GM18519 (cell line): ENCODE measurements around the gene STOML3.
"Not testable (repeated sequence)": the region's sequence is repeated elsewhere in the genome, so short reads cannot be mapped to it uniquely, and the experiment has no call there.

Experiments
- ATAC-seq: cut with Tn5 transposase; IDR thresholded peaks from one replicate; pipeline ENCODE4 v1.9.1; 2021; ENCODE audit warnings: mild to moderate bottlenecking, moderate library complexity; ENCODE audit not compliant: unreplicated experiment, low FRiP score

Gene STOML3, protein sequence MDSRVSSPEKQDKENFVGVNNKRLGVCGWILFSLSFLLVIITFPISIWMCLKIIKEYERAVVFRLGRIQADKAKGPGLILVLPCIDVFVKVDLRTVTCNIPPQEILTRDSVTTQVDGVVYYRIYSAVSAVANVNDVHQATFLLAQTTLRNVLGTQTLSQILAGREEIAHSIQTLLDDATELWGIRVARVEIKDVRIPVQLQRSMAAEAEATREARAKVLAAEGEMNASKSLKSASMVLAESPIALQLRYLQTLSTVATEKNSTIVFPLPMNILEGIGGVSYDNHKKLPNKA

DNA sequence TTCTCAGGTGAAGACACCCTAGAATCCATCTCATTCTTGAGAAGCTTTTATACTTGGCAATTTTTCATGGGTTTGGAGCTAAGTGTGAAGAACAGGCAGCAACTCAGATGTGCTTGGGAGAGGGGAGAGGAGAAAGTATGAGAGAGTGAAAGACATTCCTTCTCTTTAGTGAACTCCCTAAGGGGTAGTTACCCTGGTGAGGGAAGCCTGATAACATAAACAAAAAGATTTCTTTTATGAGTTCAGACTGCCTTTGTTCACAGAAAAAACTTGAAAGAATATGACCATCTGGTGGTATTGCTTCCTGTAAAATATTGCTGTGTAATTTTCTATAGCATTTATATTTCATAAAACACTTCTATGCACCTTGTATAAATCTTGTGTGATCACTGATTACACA lies at the start of gene STOML3:
TSS of gene STOML3 (minus strand) at position 139 of the 400 bp plus-strand sequence. CDS start at position 29, 110 bp downstream.
- no peak for ATAC-seq

DNA sequence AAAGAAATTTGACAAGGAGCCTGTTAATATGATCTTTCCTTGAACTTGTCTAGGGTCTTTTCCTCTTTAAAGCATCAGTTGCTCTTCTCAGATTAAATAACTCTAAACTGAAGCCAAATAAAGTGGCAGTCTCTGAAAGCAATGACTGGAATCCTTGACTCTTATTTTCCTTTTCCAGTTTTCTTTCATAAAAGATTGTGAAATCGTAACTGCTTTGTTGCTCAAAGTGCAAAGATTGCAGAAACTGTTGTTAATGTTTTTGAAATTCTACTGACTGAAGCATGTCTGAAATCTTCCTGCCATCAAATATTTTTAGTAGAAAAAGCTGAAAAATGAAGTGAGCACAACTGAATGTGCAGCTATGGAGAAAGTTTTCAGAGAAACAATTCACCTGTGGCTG lies 49.6 kb upstream of the STOML3 start:
- no peak for ATAC-seq

DNA sequence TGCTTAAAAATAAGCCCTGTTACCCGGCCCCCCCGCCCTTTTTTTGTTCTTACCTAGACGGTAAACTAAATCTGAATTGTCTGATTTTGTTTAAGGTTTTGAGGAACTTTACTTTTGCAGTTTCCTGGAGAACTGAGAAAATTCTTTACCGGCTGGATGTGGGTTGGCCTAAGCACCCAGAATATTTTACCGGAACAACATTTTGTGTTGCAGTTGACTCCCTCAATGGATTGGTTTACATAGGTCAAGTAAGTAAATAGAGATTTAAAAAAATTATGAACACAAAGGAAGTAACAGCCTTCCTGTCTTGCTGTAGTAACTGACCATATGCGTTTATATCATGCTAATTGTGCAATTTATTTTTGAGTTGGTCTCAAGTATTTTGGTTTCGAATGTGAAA lies 48.4 kb upstream of the STOML3 start:
- ATAC-seq = no peak

DNA sequence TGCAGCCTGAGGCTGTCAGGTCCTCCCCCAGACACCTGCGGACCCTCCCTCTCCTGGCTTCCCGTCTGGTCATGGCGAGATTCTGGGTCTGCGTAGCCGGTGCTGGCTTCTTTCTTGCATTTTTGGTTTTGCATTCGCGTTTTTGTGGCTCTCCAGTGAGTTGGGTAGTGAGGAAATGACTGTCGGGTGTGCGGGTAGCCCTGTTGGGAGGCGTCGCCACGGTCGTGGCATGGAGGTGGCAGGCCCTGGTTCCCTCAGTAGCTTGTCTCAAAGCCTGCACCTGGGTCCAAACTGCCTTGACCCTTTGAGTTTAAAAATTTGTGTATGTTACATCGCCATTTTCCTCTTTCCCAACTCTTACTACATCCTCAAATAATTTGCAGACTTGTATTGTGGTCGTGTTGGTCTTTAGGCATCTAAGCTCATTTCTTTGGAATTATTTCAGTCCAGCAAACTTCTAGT lies 48.0 kb upstream of the STOML3 start:
- peak; percentile 17 for ATAC-seq

DNA sequence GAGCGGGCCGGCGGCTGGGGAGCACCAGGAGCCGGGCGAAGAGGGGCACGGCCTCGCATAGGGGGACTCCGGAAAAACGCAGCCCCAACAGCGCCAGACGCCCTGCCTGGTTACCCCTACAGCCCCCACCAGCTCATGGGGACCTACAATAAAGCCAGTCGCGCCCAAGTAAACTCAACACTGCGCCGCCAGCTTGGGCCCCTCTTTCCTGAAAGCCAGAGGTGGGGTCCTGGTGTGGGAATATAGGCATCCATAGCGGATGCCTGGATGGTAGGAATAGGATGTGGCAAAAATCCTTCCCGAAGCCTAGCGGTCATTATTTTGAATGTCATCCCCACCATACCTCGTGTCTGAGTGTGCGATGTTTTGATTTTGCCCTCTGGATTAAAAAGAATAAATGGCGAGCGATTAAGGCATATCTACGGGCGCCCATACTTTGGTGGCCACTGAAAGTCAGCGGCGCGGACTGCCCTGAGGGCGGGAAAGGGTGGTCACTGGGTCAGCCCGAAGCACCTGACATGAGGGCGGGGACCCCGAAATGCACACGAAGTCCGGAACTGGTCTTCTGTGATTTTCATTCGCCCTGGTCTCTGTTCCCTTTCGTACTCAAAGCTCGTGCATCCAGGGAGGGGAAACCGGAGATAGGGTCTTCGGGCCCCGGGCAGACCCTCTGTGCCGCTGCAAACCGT lies 47.4 kb upstream of the STOML3 start, which contains the start of the genes NHLRC3 and PROSER1:
TSS of gene NHLRC3 (plus strand) at position 577 of the 689 bp plus-strand sequence. CDS start 184 bp downstream, outside the sequence.
TSS of gene PROSER1 (minus strand) at position 210 of the 689 bp plus-strand sequence. CDS start 847 bp downstream, outside the sequence.
- ATAC-seq = peak; percentile 47

DNA sequence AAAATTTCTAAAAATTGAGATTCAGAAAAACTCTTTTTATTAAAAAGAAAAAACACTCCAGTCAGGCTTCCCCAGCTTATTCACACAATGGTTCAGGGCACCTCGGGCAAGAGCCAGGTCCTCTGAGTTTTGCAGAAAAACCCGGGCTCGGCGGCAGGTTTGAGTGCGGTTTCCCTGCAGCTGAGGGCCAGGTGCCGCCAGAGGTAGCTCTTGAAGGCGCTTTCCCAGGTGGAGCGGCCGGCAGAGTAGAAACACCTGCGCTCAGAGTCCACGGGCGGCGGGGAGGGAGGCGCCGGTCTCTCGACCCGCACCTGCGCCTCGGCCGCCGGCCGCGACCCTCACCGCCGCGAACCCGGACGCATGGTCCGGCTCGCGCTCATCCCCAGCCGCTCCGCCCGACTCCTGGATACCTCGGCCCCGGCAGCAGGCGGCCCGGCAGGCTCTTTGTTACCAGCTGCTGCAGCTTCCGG lies 46.8 kb upstream of the STOML3 start:
- ATAC-seq = peak; percentile 8

DNA sequence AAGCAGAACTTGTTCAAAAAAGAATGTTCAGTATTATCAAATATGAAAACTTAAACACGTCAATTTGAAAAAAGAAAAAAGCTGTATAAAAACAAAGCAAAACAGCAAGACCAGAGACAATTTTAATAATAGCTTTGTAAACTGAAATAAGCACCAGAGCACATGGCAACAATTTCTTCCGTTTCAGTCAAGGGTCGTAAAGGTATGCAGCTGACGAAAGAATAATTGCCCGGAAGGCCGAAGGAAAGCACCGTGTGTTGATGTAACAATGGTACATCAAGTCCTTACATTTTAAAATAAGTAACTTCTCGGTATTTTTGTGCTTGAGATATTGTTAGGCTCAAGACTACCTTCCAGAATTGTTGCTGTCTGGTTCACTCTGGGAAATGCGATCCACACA lies 45.6 kb upstream of the STOML3 start:
- no peak for ATAC-seq

DNA sequence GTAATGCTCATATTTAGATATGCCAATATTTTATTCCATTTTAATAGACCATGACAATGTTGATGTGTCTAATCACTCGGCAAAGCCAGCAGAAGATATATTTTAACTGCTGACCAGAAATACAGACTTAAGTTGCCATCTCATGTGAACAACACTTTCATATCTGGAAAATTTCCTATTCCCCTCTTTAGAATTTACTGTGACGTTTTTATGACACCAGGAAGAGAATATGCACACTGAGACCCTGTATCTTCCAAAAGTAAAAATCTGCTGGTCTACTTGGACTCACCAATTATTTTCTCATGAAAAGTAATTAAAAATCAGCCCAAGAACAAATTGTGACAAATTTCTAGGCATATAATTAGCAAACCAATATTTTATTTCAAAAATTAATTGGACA lies 45.2 kb upstream of the STOML3 start:
- no peak for ATAC-seq

DNA sequence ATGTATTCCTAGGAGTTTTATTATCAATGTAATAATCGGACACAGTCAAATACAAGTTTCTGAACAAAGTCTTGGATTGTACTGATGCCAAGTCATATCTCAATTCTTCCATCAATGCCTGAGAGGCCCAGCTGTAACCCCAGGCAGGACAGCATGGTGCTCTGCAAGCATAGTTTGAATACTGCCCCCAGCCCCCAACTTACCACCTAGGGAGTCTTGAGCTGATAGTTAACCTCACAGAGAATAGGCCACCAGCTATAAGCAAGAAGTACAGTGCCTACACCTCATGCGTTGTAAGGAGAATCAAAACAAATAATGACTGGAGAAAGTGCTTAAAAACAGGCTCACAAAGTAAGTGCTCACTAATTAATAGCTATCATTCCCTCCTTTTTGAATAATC lies 44.6 kb upstream of the STOML3 start:
- ATAC-seq = no peak

DNA sequence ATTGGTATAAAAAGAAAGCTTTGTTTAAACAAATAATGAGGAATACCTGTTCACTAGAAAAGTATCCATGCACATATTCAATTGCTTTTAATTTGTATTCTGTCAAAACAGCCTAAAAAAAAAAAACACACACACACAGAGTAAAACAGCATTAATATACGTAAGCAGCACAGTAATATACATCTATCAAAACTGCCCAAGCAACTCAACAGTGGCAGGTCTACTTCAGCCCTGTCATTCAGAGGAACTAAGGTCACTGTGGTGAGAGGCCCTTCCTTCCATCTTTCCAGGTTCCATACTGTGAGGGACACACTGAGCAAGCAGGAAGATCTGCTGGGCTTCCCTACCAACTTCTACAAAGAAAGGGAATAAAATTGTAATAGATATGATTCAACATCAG lies 43.5 kb upstream of the STOML3 start:
- no peak for ATAC-seq

DNA sequence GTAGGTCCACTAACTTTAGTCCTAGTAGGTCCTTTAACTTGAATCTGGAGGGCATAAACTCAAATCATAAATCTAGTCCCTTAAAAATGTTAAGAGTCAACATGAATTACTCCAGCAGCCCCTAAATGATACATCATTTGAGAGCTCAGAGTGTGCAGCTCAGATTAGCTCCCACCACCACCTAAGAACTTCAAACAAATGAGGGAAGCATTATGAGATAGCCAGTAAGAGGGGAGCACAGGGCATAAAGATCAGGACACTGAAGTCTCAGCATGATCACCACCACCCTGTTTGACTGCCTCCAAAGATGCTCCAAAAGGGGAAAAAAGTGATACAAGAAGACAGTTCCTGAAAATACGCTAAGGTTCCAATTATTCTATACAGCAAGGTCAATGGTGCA lies 41.5 kb upstream of the STOML3 start:
- ATAC-seq = no peak

DNA sequence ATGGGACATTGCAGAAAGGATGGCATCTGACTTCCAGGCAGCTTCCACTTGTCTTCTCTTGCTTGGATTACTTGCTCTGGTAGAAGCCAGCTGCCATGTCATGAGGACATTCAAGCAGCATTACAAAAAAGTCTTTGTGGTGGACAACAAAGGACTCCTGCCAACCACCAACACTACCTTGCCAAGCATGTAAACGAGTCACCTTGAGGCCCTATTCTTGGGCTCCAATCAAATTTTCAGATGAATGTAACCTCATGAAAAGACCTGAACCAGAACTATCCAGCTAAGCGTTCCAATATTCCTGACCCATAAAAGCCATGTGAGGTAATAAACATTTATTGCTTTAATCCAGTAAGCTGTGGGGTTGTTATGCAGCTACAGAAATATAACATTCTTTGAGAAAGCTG lies 34.8 kb upstream of the STOML3 start:
- no peak for ATAC-seq

DNA sequence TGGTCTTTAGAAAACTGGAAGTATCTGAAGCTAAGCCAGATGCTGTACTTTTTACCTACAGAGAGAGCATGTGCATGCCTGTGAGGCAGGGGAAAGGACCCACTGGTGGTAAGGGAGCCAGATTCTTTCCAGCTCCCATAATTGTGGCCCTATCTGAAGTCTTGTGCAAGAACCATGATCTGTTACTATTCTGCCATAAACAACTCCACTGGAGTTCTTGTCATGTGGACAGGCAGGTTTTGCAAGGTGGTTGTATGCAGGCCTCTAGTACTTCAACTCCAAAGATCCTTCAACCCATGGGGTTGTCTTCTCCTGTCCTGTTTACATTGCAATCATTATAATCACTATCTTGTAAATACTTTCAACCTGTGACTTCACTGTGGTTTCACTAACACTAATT lies 33.1 kb upstream of the STOML3 start:
- no peak for ATAC-seq

DNA sequence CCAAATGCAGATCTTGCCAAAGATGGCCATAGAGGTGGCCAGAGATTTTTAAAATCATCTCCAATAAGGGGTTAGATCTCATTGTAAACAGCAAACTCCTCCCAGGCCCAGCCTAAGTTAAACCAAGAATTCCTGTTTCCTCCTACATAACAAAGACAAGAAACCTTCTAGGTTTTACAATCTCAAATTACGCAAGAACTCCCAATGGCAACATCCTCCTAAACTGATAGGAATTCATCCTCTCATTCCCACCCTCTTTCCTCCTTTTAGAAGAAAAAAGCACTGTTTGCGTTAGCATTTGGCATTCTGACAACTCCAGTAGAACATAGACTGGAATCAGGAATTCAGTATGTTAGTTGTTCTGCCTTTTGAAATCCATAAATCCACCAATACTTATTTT lies 32.7 kb upstream of the STOML3 start:
- ATAC-seq = no peak

DNA sequence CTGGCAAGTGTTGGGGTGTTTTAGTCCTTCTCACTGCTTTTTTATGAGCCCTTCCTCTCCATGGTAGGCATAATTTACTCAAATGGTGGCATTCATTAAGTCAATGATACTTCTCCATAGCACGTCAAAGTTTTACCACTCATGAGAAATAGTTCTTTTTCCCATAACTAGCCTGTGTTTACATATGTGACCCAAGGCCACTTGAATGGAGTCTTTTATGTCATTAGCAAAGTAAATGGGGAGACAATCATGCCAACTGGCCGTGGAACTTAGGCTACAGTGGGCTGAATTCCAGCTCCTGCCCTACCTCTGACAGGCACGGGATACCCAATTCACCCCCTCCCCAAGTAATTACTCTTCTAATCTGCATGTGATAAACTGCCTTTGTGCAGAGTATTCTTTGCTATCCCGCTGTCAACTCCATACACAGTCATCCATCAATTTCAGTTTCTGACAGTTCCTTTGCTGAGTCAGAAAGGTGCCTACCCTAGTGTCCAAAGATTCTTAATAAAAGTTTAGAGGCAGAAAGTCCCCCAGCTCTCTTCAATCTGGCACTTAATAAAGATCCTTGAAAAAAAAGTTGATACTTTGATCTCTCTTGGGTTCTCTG lies 30.3 kb upstream of the STOML3 start:
- no peak for ATAC-seq

DNA sequence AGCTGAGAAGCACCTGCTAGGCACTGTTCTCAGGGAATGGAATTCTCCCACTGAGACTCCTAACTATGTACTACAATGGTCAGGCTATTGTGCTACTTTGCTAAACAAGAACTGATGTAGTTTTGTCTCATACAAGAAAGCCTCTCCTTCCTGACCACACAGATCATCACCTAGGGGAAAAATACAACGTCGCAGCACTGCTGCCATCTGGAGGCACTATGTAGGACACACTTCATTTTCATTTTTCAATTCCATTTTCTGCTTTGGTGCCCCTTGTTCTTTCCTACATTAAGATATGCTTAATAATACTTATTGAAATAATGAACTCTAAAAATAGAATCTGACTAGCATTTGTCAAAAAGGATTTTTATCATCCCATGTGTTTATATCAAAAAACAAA lies 26.2 kb upstream of the STOML3 start:
- ATAC-seq = peak; percentile 78

DNA sequence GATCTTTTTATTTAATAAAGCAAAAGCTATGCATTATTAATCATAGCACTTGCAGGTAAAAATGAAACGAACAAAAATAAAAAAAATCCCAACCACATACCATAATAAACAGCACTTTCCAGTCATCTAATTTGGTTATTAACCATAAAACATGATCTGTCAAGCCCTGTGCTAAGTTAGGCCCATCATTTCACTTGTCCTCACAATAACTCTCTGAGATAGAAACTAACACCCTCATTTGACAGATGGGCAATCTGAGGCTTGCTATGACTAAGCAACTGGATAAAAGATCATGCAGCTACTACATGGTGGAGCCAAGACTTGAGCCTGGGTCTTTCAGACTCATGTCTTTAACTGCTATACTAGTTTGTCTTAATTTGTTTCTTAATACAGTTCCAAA lies 25.5 kb upstream of the STOML3 start:
- ATAC-seq = peak; percentile 74

DNA sequence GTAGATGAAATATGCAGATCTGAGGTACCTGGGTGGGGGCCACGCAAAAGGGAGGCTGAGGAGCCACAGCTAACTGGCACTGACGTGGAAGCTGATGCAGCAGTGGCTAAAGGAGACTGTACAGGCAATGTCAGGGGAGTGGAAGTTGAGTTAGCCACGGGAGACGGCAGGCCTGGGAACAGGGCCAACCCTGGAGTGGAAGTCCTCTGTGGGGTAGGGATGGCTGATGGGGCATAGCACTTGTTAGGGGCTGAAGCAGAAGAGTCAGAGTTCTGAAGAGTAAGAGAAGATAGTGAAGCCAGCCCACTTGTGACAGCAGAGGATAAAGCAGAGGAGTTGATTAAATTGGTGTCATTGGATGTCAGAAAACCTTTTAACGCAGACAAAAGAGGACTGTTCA lies 22.8 kb upstream of the STOML3 start:
- no peak for ATAC-seq

DNA sequence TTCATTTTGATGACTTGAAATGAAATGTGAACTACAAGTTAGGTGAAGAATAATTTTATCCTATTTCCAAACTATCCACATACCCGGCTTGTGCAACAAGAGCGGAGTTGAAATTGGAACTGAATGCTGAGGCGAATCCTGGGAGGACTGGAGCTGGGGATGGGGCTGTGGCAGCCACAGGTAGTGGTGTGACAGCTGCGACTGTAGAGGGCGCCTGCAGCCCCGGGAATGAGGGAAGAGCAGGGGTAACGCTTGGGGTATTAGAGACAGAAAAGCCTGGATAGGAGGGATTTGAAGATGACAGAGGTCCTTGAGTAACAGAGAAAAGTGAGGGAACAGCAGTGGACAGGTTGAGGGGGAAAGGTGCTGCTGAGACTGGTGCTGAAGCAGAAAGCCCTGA lies 22.0 kb upstream of the STOML3 start:
- ATAC-seq = no peak

DNA sequence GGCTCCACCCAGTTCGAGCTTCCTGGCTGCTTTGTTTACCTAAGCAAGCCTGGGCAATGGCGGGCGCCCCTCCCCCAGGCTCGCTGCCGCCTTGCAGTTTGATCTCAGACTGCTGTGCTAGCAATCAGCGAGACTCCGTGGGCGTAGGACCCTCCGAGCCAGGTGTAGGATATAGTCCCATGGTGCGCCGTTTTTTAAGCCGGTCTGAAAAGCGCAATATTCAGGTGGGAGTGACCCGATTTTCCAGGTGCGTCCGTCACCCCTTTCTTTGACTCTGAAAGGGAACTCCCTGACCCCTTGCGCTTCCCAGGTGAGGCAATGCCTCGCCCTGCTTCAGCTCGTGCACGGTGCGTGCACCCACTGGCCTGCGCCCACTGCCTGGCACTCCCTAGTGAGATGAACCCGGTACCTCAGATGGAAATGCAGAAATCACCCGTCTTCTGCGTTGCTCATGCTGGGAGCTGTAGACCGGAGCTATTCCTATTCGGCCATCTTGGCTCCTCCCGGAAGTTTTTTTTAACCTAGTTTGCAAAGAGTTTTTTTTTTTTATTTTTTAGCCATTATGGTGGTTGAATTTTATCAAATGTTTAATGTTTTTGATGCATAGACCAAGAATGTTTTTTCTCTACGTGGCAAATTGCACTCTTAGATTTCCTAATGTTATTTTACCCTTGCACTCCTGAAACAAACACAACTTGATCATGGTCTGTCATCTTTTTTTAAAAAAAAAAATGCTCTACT lies 15.9 kb upstream of the STOML3 start:
- ATAC-seq = not testable (repeated sequence)

DNA sequence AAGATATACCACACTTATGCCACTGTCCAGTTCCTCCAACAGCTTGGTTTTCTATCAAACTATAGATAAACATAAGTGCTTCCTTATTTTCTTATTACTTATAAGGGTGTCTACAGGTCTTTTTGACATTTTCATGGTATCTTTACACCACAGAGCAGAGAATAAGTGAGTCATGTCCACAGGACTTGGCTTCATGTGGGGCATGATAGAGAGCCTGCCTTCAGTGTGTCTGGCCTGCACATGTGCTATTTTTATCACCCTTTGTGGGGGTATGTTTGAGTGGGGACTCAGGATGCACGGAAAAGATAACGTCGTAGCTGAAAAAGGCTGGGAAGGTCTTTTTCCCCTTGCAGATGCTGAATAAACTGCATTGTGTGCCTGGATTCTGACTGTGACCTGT lies 8.1 kb upstream of the STOML3 start:
- ATAC-seq = no peak
